Measurements from ENCODE around the gene OR11H7. TPM values are rescaled to one million over a fixed set of nuclear protein-coding genes. Genes with fewer than 3 reads are reported as not detected.
"Not testable (repeated sequence)": the region's sequence is repeated elsewhere in the genome, so short reads cannot be mapped to it uniquely, and the experiment has no call there.

The OR11H7 gene
- polyA plus RNA-seq, 4 donors: 0.10 TPM; not detected in 3

DNA sequence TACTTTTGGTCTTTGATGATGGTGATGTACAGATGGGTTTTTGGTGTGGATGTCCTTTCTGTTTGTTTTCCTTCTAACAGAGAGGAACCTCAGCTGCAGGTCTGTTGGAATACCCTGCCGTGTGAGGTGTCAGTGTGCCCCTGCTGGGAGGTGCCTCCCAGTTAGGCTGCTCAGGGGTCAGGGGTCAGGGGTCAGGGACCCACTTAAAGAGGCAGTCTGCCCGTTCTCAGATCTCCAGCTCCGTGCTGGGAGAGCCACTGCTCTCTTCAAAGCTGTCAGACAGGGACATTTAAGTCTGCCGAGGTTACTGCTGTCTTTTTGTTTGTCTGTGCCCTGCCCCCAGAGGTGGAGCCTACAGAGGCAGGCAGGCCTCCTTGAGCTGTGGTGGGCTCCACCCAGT, 6.6 kb downstream of the OR11H7 start:
- H3K27me3 ChIP-seq (ENCODE audit: control insufficient read depth in 3 of 3, insufficient read depth in 3 of 3, low read length in 3 of 3); FAIRE-seq; H3K9me3 ChIP-seq (ENCODE audit: control insufficient read depth in 2 of 2, insufficient read depth in 1 of 2, low read depth in 1 of 2, low read length in 1 of 2); H3K4me1 ChIP-seq (ENCODE audit: control insufficient read depth in 3 of 3, insufficient read depth in 2 of 3, low read depth in 1 of 3, low read length in 2 of 3); DNase-seq; H3K4me3 ChIP-seq (ENCODE audit: low read depth in 1 of 3, low read length in 3 of 3); H3K36me3 ChIP-seq (ENCODE audit: control insufficient read depth in 3 of 3, insufficient read depth in 2 of 3, low read depth in 1 of 3, low read length in 3 of 3); H3K27ac ChIP-seq (ENCODE audit: low read depth in 1 of 3, low read length in 2 of 3): not testable (repeated sequence)
- 77 to 89% (median 80%) methylated on average over 3 to 4 of the region's 4 CpGs for WGBS, 3 donors

DNA sequence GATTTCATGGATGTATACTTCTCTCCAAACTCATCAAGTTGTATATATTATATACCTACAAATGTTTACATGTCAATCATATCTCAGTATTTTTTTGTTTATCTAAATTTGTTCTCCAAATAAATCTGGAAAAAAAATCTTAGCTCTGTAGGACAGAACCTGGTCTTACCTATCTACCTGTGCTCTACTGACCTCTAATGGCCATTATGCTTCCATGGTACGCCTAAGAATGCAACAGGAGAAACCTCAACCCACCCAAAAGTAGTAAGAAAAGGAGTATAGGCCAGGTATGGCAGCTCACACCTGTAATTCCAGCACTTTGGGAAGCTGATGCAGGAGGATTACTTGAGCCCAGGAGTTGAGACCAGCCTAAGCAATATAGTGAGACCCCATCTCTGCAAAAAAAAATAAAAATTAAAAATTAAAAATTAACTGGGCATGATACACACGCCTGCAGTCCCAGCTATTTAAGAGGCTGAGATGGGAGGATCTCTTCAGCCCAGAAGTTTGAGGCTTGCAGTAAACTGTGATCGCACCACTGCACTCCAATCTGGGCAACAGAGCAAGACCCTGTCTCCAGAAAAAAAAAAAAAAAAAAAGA, 19.0 kb downstream of the OR11H7 start:
- no peak overlapping the region for H3K4me3 ChIP-seq (ENCODE audit: low read depth in 1 of 3, low read length in 3 of 3)
- H3K27me3 ChIP-seq (ENCODE audit: control insufficient read depth in 3 of 3, insufficient read depth in 3 of 3, low read length in 3 of 3): no peaks in the 10 kb centered on the region
- no peaks in the 10 kb centered on the region for H3K4me1 ChIP-seq (ENCODE audit: control insufficient read depth in 3 of 3, insufficient read depth in 2 of 3, low read depth in 1 of 3, low read length in 2 of 3)
- WGBS, 3 donors: 58 to 69% (median 60%) methylated on average over 3 of the region's 3 CpGs
- no peak overlapping the region for H3K27ac ChIP-seq (ENCODE audit: low read depth in 1 of 3, low read length in 2 of 3)
- H3K36me3 ChIP-seq (ENCODE audit: control insufficient read depth in 3 of 3, insufficient read depth in 2 of 3, low read depth in 1 of 3, low read length in 3 of 3): no peaks in the 10 kb centered on the region
- peaks cover 0 to 12% of the 10 kb centered on the region in 2 donors for H3K9me3 ChIP-seq (ENCODE audit: control insufficient read depth in 2 of 2, insufficient read depth in 1 of 2, low read depth in 1 of 2, low read length in 1 of 2)
- DNase-seq: peak in 1 of 2 donors; percentile 3
- no peak for FAIRE-seq

DNA sequence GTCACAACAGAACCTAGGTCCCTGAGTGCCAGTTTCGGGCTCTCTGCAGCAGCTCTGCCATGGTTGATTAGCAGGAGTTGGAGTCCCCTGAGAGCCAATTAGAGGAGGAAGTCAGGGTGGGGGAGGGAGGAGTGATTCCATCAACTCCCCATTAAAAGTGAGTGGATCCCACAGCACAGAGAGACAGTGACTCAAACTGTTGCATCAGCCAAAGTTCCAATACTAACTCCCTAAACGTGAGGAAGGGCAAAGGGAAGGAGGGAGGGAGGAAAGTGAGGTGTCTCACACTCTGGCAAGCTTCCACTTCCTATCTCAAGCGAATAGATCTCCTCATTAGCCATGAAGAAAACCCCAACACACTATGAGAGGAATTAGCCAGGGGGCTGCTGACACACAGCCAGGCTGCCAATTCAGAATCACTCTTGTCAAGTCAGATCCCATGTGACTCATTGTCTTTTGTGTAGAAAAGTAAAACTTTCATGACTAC, 33.9 kb downstream of the OR11H7 start:
- FAIRE-seq (no peak), DNase-seq (no peak)
- Histone ChIP-seq H3K4me1 (ENCODE audit: control insufficient read depth in 3 of 3, insufficient read depth in 2 of 3, low read depth in 1 of 3, low read length in 2 of 3) (no peaks in the 10 kb centered on the region), H3K27ac (ENCODE audit: low read depth in 1 of 3, low read length in 2 of 3) (no peak overlapping the region), H3K27me3 (ENCODE audit: control insufficient read depth in 3 of 3, insufficient read depth in 3 of 3, low read length in 3 of 3) (no peaks in the 10 kb centered on the region), H3K4me3 (ENCODE audit: low read depth in 1 of 3, low read length in 3 of 3) (no peak overlapping the region), H3K9me3 (ENCODE audit: control insufficient read depth in 2 of 2, insufficient read depth in 1 of 2, low read depth in 1 of 2, low read length in 1 of 2) (no peaks in the 10 kb centered on the region), H3K36me3 (ENCODE audit: control insufficient read depth in 3 of 3, insufficient read depth in 2 of 3, low read depth in 1 of 3, low read length in 3 of 3) (no peaks in the 10 kb centered on the region)
- 50 to 58% (median 53%) methylated on average over 3 of the region's 3 CpGs for WGBS, 3 donors

DNA sequence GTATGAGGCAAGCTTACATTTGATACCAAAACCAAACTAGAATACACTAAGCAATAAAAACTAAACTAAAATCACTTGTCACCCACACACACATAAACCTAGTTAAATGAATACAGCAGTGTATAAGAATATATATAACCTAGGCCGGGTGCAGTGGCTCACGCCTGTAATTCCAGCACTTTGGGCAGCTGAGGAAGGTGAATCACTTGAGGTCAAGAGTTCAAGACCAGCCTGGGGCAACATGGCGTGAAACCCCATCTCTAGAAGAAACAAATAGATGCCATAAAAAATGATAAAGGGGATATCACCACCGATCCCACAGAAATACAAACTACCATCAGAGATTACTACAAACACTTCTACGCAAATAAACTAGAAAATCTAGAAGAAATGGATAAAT, 35.6 kb downstream of the OR11H7 start:
- not testable (repeated sequence) for H3K4me3 ChIP-seq (ENCODE audit: low read depth in 1 of 3, low read length in 3 of 3); H3K27me3 ChIP-seq (ENCODE audit: control insufficient read depth in 3 of 3, insufficient read depth in 3 of 3, low read length in 3 of 3); H3K4me1 ChIP-seq (ENCODE audit: control insufficient read depth in 3 of 3, insufficient read depth in 2 of 3, low read depth in 1 of 3, low read length in 2 of 3); H3K27ac ChIP-seq (ENCODE audit: low read depth in 1 of 3, low read length in 2 of 3); DNase-seq; H3K9me3 ChIP-seq (ENCODE audit: control insufficient read depth in 2 of 2, insufficient read depth in 1 of 2, low read depth in 1 of 2, low read length in 1 of 2); FAIRE-seq; H3K36me3 ChIP-seq (ENCODE audit: control insufficient read depth in 3 of 3, insufficient read depth in 2 of 3, low read depth in 1 of 3, low read length in 3 of 3)
- 88 to 93% (median 90%) methylated on average over 5 of the region's 5 CpGs for WGBS, 3 donors

DNA sequence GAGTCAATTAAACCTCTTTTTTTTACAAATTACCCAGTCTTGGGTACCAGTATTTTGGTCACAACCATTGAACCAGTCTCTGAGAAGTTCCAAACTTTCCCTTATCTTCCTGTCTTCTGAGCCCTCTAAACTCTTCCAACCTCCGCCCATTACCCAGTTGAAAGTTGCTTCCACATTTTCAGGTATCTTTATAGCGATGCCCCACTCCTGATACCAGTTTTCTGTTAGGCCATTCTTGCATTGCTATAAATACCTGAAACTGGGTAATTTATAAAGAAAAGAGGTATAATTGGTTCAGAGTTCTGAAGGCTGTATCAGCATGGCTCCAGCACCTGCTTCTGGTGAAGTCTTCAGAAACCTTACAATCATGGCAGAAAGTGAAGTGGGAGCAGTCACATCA, 45.3 kb downstream of the OR11H7 start:
- Histone ChIP-seq H3K27me3 (ENCODE audit: control insufficient read depth in 3 of 3, insufficient read depth in 3 of 3, low read length in 3 of 3) (no peaks in the 10 kb centered on the region), H3K4me1 (ENCODE audit: control insufficient read depth in 3 of 3, insufficient read depth in 2 of 3, low read depth in 1 of 3, low read length in 2 of 3) (no peaks in the 10 kb centered on the region), H3K27ac (ENCODE audit: low read depth in 1 of 3, low read length in 2 of 3) (no peak overlapping the region), H3K9me3 (ENCODE audit: control insufficient read depth in 2 of 2, insufficient read depth in 1 of 2, low read depth in 1 of 2, low read length in 1 of 2) (peaks cover 0 to 28% of the 10 kb centered on the region in 2 donors), H3K4me3 (ENCODE audit: low read depth in 1 of 3, low read length in 3 of 3) (no peak overlapping the region), H3K36me3 (ENCODE audit: control insufficient read depth in 3 of 3, insufficient read depth in 2 of 3, low read depth in 1 of 3, low read length in 3 of 3) (peaks cover 0 to 3% (median 0%) of the 10 kb centered on the region in 3 donors)
- no peak for FAIRE-seq
- 97 to 100% (median 98%) methylated on average over 2 of the region's 2 CpGs for WGBS, 3 donors
- no peak for DNase-seq

DNA sequence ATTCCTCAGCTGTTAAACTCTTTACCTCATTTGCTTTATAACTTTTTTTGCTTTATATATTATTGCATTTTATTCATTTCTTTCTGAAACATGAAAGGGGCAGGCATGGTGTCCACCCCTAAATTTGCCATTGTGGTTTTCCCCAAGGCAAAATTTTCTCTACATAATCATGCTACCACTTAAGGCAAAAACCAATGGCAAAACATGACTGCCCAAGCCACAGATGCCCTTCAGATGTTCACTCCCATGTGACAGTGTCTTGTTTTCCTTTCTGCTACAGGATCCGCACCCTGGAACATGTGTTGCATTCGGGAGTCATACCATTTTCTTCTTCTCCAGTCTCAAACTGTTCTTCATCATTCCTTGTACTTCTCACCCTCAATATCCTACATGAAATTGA, 48.6 kb downstream of the OR11H7 start:
- H3K9me3 ChIP-seq (ENCODE audit: control insufficient read depth in 2 of 2, insufficient read depth in 1 of 2, low read depth in 1 of 2, low read length in 1 of 2): peaks cover 0 to 19% of the 10 kb centered on the region in 2 donors
- H3K27me3 ChIP-seq (ENCODE audit: control insufficient read depth in 3 of 3, insufficient read depth in 3 of 3, low read length in 3 of 3): no peaks in the 10 kb centered on the region
- DNase-seq: no peak
- H3K4me1 ChIP-seq (ENCODE audit: control insufficient read depth in 3 of 3, insufficient read depth in 2 of 3, low read depth in 1 of 3, low read length in 2 of 3): no peaks in the 10 kb centered on the region
- FAIRE-seq: no peak
- WGBS, 3 donors: 95 to 98% (median 96%) methylated on average over 2 of the region's 2 CpGs
- no peak overlapping the region for H3K4me3 ChIP-seq (ENCODE audit: low read depth in 1 of 3, low read length in 3 of 3)
- peaks cover 0 to 4% (median 3%) of the 10 kb centered on the region in 3 donors for H3K36me3 ChIP-seq (ENCODE audit: control insufficient read depth in 3 of 3, insufficient read depth in 2 of 3, low read depth in 1 of 3, low read length in 3 of 3)
- H3K27ac ChIP-seq (ENCODE audit: low read depth in 1 of 3, low read length in 2 of 3): no peak overlapping the region

DNA sequence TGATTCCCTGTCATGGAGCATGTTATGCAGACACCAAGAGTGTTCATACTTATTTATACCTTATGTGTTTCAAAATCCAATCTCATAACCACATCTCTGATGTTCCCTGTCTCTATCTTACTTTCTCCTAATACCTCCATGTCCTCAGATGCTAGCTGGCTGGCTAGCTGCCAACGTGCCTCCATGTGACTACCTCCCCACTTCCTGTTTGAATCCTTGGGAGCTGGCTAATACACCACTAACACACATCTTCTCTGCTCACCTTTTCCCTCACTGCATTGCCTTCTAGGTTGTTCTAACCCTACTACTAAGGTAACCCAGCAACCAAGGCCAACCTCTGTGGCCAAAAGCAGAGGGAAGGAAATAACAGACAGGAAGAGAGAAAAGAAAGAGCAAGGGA, 49.6 kb downstream of the OR11H7 start:
- no peak for FAIRE-seq
- Histone ChIP-seq H3K4me1 (ENCODE audit: control insufficient read depth in 3 of 3, insufficient read depth in 2 of 3, low read depth in 1 of 3, low read length in 2 of 3) (no peaks in the 10 kb centered on the region), H3K9me3 (ENCODE audit: control insufficient read depth in 2 of 2, insufficient read depth in 1 of 2, low read depth in 1 of 2, low read length in 1 of 2) (peaks cover 0 to 11% of the 10 kb centered on the region in 2 donors), H3K27me3 (ENCODE audit: control insufficient read depth in 3 of 3, insufficient read depth in 3 of 3, low read length in 3 of 3) (no peaks in the 10 kb centered on the region), H3K4me3 (ENCODE audit: low read depth in 1 of 3, low read length in 3 of 3) (no peak overlapping the region), H3K36me3 (ENCODE audit: control insufficient read depth in 3 of 3, insufficient read depth in 2 of 3, low read depth in 1 of 3, low read length in 3 of 3) (peaks cover 0 to 4% (median 0%) of the 10 kb centered on the region in 3 donors), H3K27ac (ENCODE audit: low read depth in 1 of 3, low read length in 2 of 3) (no peak overlapping the region)
- peak in 1 of 2 donors; percentile 8 for DNase-seq
- WGBS, 3 donors: 56 to 75% (median 64%) methylated on average over 1 of the region's 1 CpG

DNA sequence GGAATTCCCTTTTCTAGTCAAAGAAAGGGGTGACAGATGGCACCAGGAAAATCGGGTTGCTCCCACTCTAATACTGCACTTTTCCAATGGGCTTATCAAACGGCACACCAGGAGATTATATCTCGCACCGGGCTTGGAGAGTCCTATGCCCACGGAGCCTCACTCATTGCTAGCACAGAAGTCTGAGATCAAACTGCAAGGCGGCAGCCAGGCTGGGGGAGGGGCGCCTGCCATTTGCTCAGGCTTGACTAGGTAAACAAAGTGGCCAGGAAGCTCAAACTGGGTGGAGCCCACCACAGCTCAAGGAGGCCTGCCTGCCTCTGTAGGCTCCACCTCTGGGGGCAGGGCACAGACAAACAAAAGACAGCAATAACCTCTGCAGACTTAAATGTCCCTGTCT, 51.5 kb downstream of the OR11H7 start:
- H3K9me3 ChIP-seq (ENCODE audit: control insufficient read depth in 2 of 2, insufficient read depth in 1 of 2, low read depth in 1 of 2, low read length in 1 of 2); H3K27ac ChIP-seq (ENCODE audit: low read depth in 1 of 3, low read length in 2 of 3); H3K4me1 ChIP-seq (ENCODE audit: control insufficient read depth in 3 of 3, insufficient read depth in 2 of 3, low read depth in 1 of 3, low read length in 2 of 3); DNase-seq; H3K36me3 ChIP-seq (ENCODE audit: control insufficient read depth in 3 of 3, insufficient read depth in 2 of 3, low read depth in 1 of 3, low read length in 3 of 3); H3K4me3 ChIP-seq (ENCODE audit: low read depth in 1 of 3, low read length in 3 of 3); H3K27me3 ChIP-seq (ENCODE audit: control insufficient read depth in 3 of 3, insufficient read depth in 3 of 3, low read length in 3 of 3); FAIRE-seq: not testable (repeated sequence)
- 94 to 97% (median 94%) methylated on average over 7 of the region's 7 CpGs for WGBS, 3 donors

Data from small intestine (tissue), 7 donors.